ENCODE data around the gene SFSWAP.
"Not testable (repeated sequence)": the region's sequence is repeated elsewhere in the genome, so short reads cannot be mapped to it uniquely, and the experiment has no call there.

SFSWAP gene

GRCh38 chr12:131765961-131766360 lies 55.1 kb downstream of the SFSWAP start:
- DNase-seq = no peak

GRCh38 chr12:131766382-131767107 lies 55.7 kb downstream of the SFSWAP start:
- DNase-seq = no peak

- no peak for DNase-seq
Measured at GRCh38 chr12:131770120-131770519, 59.2 kb downstream of the SFSWAP start.

GRCh38 chr12:131771965-131772364 lies 61.1 kb downstream of the SFSWAP start:
- DNase-seq = no peak

- no peak for DNase-seq
Measured at GRCh38 chr12:131773582-131774221, 62.8 kb downstream of the SFSWAP start.

- no peak for DNase-seq
Measured at GRCh38 chr12:131774576-131775391, 63.9 kb downstream of the SFSWAP start.

GRCh38 chr12:131775392-131776236 lies 64.7 kb downstream of the SFSWAP start:
- DNase-seq = no peak

GRCh38 chr12:131776237-131776889 lies 65.5 kb downstream of the SFSWAP start:
- DNase-seq = no peak

GRCh38 chr12:131777269-131777668 lies 66.4 kb downstream of the SFSWAP start:
- not testable (repeated sequence) for DNase-seq

GRCh38 chr12:131779027-131779426 lies 68.1 kb downstream of the SFSWAP start:
- DNase-seq = no peak

GRCh38 chr12:131782061-131782460 lies 71.2 kb downstream of the SFSWAP start:
- DNase-seq = no peak

GRCh38 chr12:131783915-131784541 lies 73.1 kb downstream of the SFSWAP start:
- peak; percentile 95 for DNase-seq

- DNase-seq = no peak
Measured at GRCh38 chr12:131784909-131785762, 74.2 kb downstream of the SFSWAP start.

GRCh38 chr12:131785763-131786330 lies 75.0 kb downstream of the SFSWAP start:
- DNase-seq = no peak

- DNase-seq = no peak
Measured at GRCh38 chr12:131786331-131786730, 75.4 kb downstream of the SFSWAP start.

GRCh38 chr12:131787143-131787660 lies 76.3 kb downstream of the SFSWAP start:
- DNase-seq = no peak

GRCh38 chr12:131788070-131788469 lies 77.2 kb downstream of the SFSWAP start:
- DNase-seq = no peak

GRCh38 chr12:131789638-131790037 lies 78.7 kb downstream of the SFSWAP start:
- DNase-seq = no peak

GRCh38 chr12:131793243-131794022 lies 82.5 kb downstream of the SFSWAP start:
- no peak for DNase-seq
